Uterus (tissue), 2 donors: ENCODE measurements around the gene ZBTB20.

Source experiments
- CTCF ChIP-seq, 4 experiments: fragments of 200-600 bp in 2 of 4; fragments of 450-650 bp in 2 of 4; sonication (generic) in 2 of 4; IDR thresholded peaks; one replicate each; pipeline ENCODE4 v1.5.1; 2016 to 2019; ENCODE audit warnings: antibody characterized with exemption in 4 of 4, mild to moderate bottlenecking in 2 of 4, moderate library complexity in 1 of 4
- POLR2A ChIP-seq, 2 donors: fragments of 450-650 bp; IDR thresholded peaks; one replicate each; pipeline ENCODE4 v1.6.1; 2016; ENCODE audit warnings: antibody characterized with exemption in 2 of 2, mild to moderate bottlenecking in 1 of 2, moderate library complexity in 1 of 2

- TF ChIP-seq CTCF (IDR thresholded peaks at IDR 0.05) (no peak), POLR2A (IDR thresholded peaks at IDR 0.05) (no peak)
Measured at GRCh38 chr3:114436182-114436581, 710.9 kb downstream of the ZBTB20 start.
